Heart left ventricle (tissue), 13 donors: ENCODE results near the gene ZBTB3.

ENCODE experiments used
- POLR2A ChIP-seq, 2 donors: fragments of 450-650 bp; IDR thresholded peaks; one replicate each; pipeline ENCODE4 v1.6.1; 2017; ENCODE audit warnings: antibody characterized with exemption in 2 of 2, mild to moderate bottlenecking in 2 of 2, moderate library complexity in 2 of 2
- TF ChIP-seq, protein P1 (sequence below), 12 donors: fragments of 200-600 bp; sonication (generic) in 4 of 12; IDR thresholded peaks; one replicate each; pipeline versions ENCODE4 v1.5.0 to v1.8.0; 2018 to 2022; ENCODE audit warnings: antibody characterized with exemption in 12 of 12, mild to moderate bottlenecking in 5 of 12
- donor health status: ischemic (EF 13 %, LVEDD 7.1; RV severe dilation, severe dysfunction).
- donor health status: DM: no; HTN: yes; CAD: no.
- donor health status: DM: no; HTN: no; CAD: no.
- donor health status: ischemic (EF 25% LVEDD 6.9; RV normal size, moderate dysfunction).
- donor health status: ischemic (EF 25% LVEDD 5.7; RV mildly dilated, moderate dysfunction).
- donor health status: ischemic (EF 35%, LVEDD 5.7; RV mildly dilated, moderate dysfunction).
- donor health status: nonischemic (EF 11% LVEDD 7.7; RV severe dilation, severe dysfunction).
- donor health status: DM: yes; HTN: yes; CAD: no.
- donor health status: PGD.
- donor health status: ischemic (EF 29% LVEDD 5.4; RV normal size, mild dysfunction).
- donor health status: nonischemic (EF 23%, LVEDD 6.1; RV moderate dilation, normal function).

DNA sequence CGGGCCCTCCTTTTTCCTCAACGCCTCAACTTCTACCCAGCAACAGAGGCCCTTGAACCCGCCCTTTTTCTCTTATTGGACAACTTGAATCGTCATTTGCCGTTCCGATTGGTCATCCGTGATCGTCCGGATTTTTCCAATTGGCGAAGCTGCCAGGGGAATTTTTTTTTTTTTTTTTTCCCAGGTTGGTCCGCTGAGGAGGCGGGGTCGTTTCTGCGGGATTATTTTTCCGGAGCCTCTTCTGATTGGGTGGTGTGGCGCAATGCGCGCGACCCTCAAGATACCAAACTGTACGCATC is 26.1 kb downstream of the ZBTB3 start:
- TF ChIP-seq, protein P1, sequence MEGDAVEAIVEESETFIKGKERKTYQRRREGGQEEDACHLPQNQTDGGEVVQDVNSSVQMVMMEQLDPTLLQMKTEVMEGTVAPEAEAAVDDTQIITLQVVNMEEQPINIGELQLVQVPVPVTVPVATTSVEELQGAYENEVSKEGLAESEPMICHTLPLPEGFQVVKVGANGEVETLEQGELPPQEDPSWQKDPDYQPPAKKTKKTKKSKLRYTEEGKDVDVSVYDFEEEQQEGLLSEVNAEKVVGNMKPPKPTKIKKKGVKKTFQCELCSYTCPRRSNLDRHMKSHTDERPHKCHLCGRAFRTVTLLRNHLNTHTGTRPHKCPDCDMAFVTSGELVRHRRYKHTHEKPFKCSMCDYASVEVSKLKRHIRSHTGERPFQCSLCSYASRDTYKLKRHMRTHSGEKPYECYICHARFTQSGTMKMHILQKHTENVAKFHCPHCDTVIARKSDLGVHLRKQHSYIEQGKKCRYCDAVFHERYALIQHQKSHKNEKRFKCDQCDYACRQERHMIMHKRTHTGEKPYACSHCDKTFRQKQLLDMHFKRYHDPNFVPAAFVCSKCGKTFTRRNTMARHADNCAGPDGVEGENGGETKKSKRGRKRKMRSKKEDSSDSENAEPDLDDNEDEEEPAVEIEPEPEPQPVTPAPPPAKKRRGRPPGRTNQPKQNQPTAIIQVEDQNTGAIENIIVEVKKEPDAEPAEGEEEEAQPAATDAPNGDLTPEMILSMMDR (IDR thresholded peaks at IDR 0.05), result no peak
- TF ChIP-seq POLR2A (IDR thresholded peaks at IDR 0.05), result no peak
